Neural progenitor cell (in vitro differentiated cells): ENCODE results near the gene CSRP1.

Source experiments
- EZH2 ChIP-seq: fragments of 200-600 bp; sonication (generic); IDR thresholded peaks from 2 replicates; pipeline ENCODE4 v1.6.1; 2017; ENCODE audit warnings: antibody characterized with exemption, mild to moderate bottlenecking, moderate library complexity
- EZH2phosphoT487 ChIP-seq: fragments of 200-600 bp; sonication (generic); IDR thresholded peaks from 2 replicates; pipeline ENCODE4 v1.6.1; 2017; ENCODE audit warnings: antibody characterized with exemption
- TF ChIP-seq, protein P1 (sequence below): fragments of 200-600 bp; sonication (generic); IDR thresholded peaks from 2 replicates; pipeline ENCODE4 v1.5.1; 2017; ENCODE audit warnings: antibody characterized with exemption, mild to moderate bottlenecking

DNA sequence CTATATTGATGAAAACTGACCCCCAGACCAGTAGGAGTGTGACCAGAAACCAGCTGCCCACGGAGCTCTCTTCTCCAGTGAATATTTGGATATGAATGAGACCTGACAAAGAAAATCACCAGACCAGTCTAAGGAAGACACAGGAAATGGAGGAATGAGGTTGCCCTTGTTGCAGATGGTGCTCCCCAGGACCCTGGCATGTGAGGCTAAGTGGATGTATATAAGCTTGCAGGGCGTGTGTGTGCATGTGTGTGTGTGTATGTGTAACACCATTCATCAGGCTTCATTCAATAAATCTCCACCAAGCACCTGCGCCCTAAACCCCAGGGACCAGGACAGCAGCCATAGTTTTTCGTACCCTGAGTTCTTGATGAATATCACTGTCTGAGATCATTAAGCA lies 52.3 kb downstream of the CSRP1 start:
- TF ChIP-seq, protein P1, sequence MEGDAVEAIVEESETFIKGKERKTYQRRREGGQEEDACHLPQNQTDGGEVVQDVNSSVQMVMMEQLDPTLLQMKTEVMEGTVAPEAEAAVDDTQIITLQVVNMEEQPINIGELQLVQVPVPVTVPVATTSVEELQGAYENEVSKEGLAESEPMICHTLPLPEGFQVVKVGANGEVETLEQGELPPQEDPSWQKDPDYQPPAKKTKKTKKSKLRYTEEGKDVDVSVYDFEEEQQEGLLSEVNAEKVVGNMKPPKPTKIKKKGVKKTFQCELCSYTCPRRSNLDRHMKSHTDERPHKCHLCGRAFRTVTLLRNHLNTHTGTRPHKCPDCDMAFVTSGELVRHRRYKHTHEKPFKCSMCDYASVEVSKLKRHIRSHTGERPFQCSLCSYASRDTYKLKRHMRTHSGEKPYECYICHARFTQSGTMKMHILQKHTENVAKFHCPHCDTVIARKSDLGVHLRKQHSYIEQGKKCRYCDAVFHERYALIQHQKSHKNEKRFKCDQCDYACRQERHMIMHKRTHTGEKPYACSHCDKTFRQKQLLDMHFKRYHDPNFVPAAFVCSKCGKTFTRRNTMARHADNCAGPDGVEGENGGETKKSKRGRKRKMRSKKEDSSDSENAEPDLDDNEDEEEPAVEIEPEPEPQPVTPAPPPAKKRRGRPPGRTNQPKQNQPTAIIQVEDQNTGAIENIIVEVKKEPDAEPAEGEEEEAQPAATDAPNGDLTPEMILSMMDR, result no peak
- TF ChIP-seq EZH2phosphoT487 (no peak), EZH2 (no peak)
